GM21717 (cell line): ENCODE results near the gene HHAT.
"Not testable (repeated sequence)": the region's sequence is repeated elsewhere in the genome, so short reads cannot be mapped to it uniquely, and the experiment has no call there.

Source experiments
- ATAC-seq: cut with Tn5 transposase; IDR thresholded peaks from one replicate; pipeline ENCODE4 v1.9.1; 2021; ENCODE audit warnings: mild to moderate bottlenecking, moderate library complexity; ENCODE audit not compliant: unreplicated experiment

HHAT gene

DNA sequence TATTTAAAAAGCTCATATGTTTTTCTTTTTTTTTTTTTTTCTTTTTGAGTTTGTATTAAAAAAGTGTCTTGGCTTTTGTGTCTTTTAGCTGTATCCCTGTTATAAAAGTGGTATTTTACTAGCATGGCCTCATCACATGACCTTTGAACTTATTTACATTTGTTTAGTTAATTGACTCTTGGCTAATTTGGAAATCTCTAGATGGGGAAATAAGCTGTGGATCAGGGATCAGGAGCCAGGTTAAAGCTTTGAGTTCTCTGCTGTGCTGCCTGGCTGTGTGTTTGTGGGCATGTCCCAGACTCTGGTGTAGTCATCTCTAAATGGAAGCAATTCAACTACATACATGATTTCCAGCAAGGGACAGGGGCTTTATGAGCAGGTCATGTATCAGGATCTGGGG lies 56.5 kb downstream of the HHAT start:
- no peak for ATAC-seq

- ATAC-seq: peak; percentile 77
These were observed 65.6 kb downstream of the HHAT start for GRCh38 chr1:210394281-210394821.

DNA sequence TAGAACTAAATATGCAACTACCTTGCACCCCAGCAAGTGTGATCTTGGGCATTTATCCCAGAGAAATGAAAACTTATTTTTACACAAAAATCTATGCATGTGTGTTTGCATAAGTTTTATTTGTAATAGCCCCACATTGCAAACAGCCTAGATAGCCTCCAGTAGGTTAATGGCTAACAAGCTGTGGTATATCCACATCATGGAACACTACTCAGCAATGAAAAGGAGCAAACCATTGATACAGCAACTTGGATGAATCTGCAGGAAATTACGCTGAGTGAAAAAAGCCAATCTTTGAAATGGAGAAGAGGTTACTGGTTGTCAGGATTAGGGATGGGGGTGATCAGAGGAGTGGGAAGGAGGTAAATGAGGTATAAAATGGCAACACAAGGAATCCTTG lies 67.8 kb downstream of the HHAT start:
- no peak for ATAC-seq

GRCh38 chr1:210397252-210397651 lies 68.5 kb downstream of the HHAT start:
- ATAC-seq: no peak

DNA sequence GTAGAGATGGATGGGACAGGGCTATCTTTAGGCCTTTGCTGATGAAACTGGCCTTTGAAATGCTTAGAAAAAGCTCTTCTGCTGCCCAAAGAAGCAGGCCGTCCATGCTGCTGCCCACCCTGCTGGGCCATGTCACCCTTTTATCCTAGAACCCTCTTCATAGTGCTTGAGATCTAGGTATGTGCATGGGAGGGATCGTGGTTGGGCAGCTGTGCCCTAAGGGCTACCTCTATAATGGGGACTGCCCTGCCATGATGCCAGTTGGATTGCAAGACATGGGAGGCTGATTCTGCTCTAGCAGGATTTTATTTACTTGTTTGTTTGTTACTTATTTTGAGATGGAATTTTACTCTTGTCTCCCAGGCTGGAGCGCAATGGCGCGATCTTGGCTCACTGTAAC lies 69.0 kb downstream of the HHAT start:
- no peak for ATAC-seq

DNA sequence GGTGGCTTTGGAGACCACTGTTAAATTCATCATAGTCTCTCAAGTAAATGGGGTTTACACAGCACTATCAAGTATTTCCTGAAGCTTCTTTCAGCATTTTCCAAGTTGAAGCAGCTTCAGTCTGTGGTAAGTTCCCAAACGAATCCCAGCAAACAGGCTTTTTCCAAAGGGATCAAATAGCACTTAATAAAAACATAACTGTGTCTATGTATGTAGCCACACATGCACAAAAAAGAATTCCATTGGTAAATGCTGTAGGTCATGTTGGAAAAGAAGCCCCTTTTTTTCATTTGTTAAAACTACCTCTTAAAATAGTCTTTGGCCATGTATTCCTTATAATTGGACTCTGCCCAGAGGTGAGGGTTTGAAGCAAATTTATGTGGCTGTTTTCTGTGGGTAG lies 69.8 kb downstream of the HHAT start:
- no peak for ATAC-seq

DNA sequence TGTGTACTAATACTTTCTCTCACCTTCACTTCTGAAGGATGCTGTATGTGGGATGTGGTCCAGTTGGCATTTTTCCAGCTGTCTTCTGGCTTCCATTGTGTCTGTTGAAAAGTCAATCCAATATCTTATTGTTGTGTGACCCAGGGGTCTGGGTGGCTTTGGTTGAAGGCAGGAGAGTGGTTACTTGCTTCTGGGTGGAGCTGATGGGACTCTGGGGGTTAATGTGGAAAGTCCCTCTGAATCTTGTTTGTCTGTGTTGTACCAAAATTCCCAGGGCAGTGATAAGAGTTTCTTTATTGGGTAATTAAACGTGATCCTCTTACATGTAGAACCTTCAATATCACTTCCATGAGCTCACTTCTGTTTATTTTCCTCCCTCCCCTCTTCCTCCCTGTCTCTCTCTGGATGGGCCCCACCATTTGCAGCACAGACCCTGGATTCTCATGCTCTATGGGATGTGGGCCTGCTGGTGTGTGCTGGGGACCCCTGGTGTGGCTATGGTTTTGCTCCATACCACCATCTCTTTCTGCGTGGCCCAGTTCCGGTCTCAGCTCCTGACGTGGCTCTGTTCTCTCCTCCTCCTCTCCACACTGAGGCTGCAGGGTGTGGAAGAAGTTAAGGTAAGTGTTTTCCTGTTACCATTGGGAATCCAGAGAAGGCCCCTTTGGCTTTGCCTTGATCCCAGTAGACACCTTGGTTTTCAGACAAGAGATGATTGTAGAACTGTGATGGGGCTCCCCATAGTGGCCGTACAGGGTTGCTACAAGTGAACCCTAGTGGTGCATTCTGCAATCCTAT lies 71.5 kb downstream of the HHAT start:
- ATAC-seq: peak; percentile 84

DNA sequence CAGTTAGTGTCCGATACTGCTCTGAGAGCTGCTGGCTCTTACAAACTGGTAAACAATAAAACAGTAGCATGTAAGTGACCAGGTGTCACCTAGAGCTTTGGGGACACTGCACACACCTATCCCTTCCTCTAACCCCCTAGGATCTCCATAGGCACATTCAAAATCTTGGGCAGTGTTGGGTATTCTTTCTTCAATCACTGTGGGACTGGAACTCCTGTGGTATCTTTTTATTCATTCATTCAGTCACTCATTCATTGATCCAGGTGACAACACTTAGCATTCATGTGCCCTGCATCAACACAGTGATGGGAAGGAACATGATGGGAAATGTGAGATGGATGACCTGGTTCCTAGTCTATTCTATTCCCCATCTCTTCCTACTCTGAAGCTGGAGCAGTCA lies 73.9 kb downstream of the HHAT start:
- ATAC-seq: no peak

GRCh38 chr1:210405316-210405715 lies 76.6 kb downstream of the HHAT start:
- no peak for ATAC-seq

DNA sequence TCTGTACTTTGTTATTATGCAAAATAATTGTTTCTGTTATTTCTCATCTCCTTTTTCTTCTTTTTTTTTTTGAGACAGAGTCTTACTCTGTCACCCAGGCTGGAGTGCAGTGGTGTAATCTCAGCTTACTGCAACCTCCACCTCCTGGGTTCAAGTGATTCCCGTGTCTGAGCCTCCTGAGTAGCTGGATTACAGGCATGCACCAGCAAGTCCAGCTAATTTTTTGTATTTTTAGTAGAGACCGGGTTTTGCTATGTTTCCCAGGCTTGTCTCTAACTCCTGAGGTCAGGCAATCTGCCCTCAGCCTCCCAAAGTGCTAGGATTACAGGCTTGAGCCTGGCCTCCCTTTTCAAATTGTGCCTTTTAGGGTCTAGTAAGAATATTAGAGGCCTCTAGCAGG lies 77.6 kb downstream of the HHAT start:
- ATAC-seq: not testable (repeated sequence)

- peak; percentile 68 for ATAC-seq
These were observed 78.6 kb downstream of the HHAT start for GRCh38 chr1:210407207-210407886.

GRCh38 chr1:210407887-210408252 lies 79.2 kb downstream of the HHAT start:
- no peak for ATAC-seq

GRCh38 chr1:210412240-210412639 lies 83.5 kb downstream of the HHAT start:
- no peak for ATAC-seq

GRCh38 chr1:210413951-210414350 lies 85.2 kb downstream of the HHAT start:
- no peak for ATAC-seq

DNA sequence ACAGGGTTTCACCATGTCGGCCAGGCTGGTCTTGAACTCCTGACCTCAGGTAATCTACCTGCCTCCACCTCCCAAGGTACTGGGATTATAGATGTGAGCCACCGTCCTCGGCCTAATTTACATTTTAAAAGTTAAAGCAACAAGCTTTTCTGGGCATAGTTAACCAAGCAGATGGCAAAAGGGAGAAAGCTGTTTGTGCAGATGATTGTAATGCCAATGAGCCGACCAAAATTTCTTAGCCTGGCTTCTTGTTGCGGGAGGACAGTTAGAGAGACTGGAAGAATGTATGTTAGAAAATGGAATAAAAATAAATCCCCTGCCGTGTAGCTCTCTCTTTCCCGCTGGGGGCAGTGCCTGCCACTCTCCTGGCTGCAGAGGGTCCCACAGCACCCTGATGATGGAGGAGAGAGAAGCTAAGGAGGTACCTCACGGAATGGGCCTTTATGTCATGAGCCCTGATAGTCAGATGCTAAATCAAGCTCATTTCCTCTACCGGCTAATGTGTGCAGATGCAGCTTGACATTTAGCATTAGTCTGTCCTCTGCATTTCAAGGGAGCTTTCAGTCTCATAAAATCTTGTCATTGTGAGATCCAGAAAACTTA lies 87.2 kb downstream of the HHAT start:
- no peak for ATAC-seq

DNA sequence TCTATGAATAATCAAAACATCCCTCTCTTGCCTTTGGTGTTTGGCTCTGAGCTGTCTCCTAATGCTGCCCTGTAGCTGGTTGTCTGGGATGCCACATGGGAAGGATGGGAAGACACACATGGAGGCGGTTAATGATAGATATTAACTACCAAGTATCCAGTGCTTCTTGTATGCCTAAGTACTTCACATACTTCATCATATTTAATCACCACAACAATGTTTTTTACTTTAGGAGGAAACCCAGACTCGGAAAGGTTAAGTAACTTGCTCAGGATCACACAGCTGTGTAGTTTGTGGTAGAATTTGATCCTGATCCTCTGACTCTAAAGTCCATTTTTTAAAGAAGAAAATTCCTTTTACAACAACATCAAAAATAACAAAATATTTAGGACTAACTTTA lies 88.0 kb downstream of the HHAT start:
- no peak for ATAC-seq

- no peak for ATAC-seq
These were observed 89.2 kb downstream of the HHAT start for GRCh38 chr1:210417881-210418280.

- no peak for ATAC-seq
These were observed 90.4 kb downstream of the HHAT start for GRCh38 chr1:210418863-210419650.

DNA sequence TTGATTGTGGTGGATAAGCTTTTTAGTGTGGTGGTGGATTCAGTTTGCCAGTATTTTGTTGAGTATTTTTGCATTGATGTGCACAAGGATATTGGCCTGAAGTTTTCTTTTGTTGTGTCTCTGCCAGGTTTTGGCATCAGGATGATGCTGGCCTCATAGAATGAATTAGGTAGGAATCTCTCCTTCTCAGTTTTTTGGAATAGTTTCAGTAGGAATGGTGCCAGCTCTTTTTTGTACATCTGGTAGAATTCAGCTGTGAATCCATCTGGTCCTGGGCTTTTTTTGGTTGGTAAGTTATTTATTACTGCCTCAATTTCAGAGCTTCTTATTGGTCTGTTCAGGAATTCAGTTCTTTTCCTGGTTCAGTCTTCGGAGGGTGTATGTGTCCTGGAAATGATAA lies 98.0 kb downstream of the HHAT start:
- ATAC-seq: not testable (repeated sequence)

- no peak for ATAC-seq
These were observed 100.0 kb downstream of the HHAT start for GRCh38 chr1:210428696-210429095.

- no peak for ATAC-seq
These were observed 105.5 kb downstream of the HHAT start for GRCh38 chr1:210434223-210434622.
